GM21737 (cell line): Measurements from ENCODE around the gene DYSF.

Experiments
- ATAC-seq: cut with Tn5 transposase; IDR thresholded peaks from one replicate; pipeline ENCODE4 v1.9.1; 2021; ENCODE audit warnings: mild to moderate bottlenecking, moderate library complexity; ENCODE audit not compliant: unreplicated experiment

DYSF gene

DNA sequence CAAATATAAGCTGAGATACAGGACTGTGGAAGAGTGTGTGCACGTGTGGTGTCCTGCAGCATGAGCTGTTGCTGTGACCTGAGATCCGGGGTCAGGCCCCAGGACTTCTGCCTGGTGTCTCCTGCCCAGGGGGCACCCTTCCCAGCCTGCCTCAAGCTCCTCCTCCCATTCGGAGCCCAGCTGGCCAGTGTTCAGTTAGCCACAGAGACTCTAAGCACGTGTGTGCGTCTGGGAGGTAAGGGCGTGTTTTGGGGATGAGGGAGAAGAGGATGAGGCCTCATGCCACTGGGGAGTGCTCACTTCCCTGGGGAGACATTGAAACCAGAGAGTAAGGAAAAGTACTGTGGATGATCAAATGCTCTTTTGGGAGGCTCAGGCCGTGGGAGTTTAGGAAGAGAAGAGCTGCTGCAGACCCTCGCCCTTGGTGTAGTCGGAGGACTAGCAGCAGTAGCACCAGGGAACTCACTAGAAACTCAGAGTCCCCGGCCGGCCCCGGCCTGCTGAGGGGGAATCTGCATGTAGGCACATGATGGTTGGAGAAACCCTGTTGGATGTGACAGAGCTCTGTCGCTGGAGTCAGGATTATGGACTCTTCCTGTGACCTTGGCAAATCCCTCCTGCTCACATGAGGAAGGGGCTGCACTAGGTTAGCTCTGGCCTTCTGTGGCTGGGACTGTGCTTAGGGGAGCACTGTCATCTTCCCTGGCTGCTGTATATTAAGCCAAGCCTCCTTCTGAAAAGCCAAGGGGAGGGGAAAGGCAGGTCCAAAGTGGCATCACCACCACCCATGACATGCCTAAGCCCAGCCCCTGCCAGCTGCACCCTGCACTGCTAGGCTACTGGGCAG lies 231.1 kb downstream of the DYSF start:
- no peak for ATAC-seq

DNA sequence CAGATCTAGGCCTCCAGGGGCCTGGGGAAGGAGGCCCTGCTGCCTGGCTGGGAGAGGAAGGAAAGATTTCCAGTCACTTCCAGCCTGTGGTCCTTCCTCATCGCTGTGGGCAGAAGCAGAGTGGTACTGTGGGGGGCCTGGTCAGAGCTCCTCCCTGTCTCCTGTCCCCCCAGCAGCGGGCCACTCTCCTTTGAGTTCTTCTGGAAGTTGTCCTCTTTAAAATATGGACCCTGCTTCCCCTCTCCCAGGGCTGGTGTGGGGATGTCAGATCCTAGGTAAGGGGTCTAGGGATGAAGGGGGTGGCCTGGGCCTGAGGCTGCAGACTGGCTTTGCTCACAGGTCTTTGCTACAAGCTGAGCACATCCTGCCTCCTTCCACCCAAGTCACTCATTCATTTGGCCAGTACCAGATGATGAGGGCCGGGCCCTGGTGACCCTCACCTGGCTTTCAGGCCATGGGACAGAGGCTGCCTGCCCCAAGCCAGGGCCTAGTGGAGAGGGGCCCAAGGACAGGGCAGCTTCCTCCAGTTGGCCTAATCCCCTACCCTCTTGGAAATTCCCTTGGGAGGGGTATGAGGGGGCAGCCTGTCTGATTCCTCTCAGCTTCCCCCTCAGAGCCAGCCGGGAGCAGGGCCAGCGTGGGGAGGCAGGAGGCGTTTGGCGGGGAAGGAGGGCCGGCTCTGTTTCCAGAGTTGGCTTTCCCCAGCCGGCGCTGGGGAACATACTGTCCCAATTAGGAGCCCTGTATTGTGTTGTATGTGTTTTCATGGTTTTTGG lies 231.9 kb downstream of the DYSF start:
- ATAC-seq = no peak

DNA sequence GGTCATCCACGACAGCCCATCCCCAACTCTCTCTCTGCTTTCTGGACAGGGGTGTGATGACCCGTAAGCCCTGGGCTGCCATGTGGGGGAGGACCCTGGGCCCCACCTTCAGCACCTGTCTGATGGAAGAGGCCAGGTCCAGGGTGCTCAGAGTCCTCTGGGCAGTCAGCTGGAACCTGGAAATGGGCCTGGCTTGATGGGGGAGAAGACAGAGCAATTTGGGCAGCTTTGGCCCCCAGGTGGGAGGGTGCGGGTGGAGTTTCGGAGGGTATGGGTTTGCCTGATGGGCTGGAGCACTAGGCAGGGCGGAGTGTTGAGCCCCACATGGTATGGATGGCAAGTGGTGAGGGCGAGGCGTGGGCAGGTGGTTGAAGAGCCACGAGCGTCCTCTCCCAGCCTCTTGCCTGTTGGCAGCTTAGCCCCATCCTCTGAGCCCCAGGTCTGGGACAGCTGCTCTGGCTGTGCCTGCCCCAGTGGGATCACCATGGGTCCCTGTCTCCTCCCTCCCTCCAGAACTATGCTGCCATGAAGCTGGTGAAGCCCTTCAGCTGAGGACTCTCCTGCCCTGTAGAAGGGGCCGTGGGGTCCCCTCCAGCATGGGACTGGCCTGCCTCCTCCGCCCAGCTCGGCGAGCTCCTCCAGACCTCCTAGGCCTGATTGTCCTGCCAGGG lies 232.7 kb downstream of the DYSF start:
- no peak for ATAC-seq

DNA sequence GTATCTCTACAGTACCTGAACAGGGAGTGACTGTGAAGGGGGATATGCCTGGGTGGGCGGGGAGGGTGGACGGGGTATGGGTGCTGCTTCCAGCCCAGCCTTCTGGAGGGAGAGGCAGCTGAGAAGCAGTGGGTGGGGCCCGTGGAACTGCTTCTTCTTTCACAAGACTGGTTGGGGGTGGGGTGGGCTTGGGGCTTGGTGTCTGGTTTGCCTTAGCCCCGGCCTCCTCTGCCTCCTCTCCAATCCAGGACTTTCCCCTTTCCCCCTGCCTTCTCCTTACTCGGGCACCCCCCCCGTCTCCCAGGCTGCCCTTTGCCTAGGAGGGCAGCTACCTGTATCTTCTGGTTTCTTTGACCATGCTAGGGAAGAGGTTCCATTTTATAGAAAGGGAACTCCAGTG lies 233.4 kb downstream of the DYSF start:
- ATAC-seq = no peak

DNA sequence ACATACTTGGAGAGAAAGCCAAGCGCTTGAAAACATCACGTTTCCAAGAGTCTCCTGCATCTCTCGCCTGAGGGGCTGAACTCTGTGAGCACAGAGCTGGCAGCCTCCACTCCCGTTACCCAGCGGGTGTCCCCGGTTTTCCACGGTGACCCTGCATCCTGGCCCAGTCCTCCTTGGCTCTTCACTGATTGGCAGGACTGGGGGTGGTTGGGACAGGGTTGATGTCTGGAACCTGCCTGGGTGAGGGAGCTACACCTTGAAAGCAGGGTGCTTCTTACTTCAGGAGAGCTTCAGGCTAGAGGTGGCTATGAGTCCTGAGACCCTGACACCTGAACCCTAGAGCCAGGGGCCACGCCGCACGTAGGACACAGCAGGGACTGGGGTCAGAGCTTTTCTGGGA lies 234.1 kb downstream of the DYSF start:
- ATAC-seq = no peak

DNA sequence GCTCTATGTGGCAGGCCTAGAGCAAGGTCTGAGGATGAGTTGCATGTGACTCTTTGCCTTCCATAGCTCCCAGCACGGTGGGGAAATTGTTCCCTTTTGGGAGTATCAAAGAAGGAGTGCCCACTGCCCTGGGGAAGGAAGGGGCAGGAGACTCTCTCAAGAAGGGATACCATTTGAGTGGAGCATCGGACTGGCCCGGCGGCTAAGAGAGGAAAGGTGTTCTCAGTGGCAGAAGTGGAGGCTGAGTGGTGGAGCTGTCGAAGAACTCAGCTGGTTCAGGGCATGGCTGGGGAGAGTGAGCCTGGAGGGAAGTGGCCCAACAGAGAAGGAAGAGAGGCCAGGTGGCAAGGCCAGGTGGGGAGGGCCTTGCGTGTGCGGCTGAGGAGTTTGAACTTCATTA lies 235.2 kb downstream of the DYSF start:
- no peak for ATAC-seq

DNA sequence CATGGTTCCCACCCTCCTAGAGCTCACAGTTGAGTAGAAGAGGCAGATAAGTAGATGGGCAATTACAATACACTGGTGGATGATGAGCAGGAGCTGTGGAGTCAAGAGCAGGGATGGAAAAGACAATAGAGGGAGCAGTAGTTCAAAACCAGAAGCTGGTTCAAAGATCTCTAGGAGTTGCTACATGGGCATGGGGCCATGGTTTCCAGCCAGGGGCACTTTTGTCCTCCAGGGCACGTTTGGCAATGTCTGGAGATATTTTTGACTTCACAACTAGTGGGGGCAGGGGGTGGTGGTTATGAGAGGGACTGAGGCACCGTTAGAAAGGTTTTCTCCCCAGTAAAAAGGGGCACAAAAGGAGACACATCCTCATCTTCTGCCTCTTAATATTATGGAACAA lies 236.0 kb downstream of the DYSF start:
- no peak for ATAC-seq

DNA sequence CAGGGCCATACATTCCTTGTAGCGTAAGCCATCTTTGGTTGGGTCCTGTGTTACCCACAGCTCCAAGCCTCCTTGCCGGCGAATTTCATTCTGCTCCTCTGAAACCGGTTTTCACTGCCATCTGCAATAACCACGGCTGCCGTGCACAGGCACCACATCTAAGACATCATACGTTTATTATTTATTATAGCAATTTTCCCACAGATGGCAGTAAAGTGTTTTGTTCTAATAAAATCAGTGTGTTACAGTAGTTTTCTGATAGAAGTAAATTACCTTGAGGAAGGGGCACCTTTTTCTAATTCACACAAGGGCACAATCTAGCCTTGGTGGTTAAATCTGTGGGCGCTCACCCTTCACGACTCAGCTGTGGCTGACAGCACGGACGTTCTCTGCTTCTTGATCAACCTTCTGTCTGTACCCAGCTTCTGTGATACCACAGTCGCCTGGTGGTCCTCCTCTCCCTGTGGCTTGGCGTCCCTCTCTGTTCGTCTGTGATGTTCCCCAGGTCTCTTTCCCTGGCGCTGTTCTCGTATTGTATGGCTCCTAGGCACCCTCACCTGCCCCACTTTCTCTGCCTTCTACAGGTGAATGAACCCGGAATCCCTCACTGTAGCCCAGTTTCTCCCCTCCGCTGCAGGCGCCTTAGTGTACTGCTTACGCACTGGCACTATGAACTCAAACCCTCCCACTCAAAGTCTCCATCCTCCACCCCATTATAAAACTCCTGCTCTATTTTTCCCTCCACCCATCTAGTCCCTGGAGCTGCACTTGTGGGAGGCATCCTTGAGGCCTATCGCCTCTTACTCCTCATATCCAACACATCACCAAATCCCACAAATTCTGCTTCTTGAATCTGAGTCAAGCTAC lies 236.8 kb downstream of the DYSF start:
- ATAC-seq = no peak

DNA sequence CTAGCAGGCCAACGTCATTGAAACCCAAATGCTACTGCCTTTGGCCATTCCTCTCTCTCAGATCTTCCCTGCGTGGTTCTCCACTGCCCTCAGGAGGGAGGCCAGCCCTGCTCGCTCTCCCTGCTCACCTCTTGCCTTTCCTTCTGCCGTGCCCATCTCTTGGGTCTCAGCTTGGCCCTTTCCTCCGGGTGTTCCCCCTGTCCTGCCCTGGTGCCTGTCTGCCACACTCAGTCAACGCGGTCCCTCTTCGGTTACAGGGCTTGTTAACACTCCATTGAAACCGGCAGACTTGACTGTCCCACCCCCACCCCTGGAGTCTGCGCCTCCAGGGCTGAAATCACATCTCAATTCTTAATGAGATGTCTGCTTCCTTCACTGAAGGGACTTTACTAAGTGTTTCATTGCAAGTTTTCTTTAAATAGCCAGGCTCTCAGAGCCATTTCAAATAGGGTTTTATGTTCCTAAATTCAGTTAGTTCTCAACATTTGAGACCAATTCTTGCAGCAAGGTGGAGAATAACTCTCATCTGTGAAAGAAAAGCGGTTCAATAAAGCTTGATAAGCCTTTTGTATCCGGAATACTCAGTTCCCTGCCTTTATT lies 237.6 kb downstream of the DYSF start:
- ATAC-seq = no peak

DNA sequence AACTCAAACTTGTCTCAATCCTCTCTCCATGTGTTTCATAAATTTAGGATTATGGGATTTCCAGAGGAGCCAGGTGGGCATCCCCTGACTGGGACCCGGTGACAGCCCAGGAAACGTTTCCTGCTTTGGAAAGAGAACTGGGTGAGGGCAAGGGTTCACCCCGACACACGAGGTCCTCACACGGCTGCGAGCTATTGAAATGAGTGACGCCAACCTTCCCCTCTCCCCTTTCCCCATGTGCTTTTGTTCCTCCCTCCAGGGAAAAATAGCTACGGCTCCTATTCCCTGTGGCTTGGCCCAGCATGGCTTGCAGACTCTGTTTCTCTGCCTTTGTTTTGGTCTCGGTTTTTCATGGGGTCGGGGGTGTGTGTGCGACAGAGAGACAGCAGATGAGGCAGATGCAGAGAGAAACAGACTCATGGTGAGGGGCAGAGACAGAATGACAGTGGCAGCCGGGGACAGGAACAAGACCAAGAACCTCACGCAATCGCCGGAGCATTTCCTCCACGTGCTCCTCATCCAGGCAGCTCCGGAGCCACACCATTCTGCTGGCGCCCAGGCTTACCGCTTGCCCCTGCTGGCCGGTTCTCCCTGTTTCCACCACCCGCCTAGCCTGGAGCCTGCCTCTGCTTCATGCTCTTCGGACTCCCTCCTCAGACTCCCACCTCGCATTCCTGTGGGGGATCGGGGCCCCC lies 238.5 kb downstream of the DYSF start:
- ATAC-seq = no peak

DNA sequence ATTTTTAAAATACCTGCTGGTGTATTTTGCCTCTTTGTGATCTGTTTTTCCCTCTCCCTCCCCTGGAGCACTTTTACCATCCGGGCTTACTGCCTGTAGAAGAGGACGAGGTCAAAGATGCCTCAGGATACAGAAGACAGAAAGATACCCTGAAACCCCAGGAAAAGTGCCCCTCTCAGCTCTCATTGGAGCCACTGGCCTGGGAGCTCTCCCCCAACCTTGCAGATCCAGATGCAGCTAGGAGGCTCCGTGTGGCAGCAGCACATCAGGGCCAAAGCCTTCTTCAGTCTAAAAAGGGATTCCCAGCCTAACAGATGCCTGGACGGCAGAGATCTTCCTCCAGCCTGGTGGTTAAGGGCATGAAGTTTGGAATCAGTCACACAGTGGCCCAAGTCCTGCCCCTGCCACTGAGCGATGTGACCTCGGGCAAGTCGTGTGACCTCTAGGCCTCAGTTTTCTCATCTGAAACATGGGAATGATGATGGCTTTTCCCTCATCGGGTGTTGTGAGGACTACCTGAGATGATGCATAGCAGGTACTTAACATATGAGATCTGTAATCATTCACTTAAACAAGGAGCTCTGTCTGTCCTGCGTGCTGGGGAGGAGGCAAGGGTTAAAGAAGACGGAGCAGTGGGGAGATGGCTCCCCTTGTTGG lies 239.4 kb downstream of the DYSF start:
- no peak for ATAC-seq

DNA sequence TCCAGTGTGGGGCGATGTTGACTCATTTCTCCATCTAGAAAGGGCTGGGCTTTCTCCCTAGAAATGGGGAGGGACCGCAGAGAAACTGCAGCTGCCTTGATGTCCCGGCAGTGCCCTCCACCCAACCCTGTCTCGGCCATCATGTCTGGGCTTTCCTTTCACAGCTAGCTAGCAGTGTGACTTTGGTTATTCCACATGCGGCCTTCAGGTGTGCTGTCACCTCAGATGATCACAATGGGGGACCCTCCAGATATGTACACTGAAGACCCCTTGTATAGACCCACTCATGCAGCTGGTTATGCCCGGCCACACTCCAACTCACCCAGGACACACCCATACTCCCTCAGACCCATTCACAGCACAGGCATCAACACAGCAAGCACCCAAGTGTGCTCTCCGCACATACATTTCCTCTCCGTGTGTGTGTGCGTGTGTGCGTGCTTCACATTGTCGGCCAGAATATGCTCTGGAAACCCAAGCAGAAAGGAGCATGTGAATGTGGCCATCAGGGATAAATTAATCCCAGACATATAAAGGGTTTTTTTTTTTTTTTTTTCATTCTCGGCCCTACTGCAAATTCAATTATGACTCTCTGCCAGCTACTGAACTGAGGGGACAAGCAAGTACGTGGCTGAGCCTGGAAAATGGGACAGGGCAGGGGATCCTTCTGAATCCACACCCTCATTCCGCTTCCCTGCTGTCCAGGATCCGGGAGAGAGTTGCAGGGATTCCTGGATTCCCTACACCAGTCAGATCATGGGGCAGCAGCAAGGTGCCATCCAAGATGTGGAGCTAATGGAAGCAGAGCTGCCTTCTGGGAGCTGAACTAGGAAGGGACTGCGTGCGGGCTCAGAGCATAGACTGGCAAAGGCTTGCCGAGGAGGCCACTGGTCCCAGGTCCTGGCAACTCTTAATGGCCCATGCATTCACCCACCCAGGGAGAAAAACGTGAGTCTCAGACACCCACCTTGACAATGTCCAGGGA lies 240.2 kb downstream of the DYSF start:
- ATAC-seq = no peak

DNA sequence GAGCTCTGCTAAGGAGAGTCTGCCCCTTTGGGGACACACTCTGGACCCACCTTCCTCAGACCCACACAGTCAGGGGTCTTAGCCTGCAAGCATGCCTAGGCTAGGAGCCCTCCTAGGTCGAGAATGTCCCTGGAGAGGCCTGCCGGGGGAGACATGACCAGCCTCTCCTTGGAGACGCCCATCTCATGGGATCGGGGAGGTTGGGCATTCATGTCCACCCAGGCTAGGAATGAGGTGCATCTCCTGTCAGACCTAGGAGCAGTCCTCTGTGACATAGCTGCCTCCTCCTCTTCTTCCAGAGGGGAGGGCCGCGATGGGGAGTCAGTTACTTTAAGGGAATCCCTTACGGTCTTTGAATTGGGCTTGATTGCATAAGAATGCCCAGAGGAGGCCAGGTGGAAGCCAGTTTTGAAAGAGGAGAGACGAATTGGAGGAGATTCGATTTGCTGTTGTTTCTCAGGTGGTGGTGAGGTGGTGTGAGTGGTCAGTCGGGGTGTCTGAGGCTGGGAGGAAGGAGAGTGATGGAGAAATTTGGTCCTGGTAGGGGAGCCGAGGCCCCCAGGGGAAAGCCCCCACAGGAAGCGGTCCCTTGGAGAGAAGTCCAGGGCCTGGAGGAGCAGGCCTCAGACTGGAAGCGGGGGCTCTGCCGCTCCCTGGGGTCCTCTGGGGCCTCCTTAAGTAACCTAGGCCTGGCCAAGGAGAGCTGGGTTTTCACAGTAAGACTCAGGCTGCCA lies 241.3 kb downstream of the DYSF start:
- no peak for ATAC-seq

DNA sequence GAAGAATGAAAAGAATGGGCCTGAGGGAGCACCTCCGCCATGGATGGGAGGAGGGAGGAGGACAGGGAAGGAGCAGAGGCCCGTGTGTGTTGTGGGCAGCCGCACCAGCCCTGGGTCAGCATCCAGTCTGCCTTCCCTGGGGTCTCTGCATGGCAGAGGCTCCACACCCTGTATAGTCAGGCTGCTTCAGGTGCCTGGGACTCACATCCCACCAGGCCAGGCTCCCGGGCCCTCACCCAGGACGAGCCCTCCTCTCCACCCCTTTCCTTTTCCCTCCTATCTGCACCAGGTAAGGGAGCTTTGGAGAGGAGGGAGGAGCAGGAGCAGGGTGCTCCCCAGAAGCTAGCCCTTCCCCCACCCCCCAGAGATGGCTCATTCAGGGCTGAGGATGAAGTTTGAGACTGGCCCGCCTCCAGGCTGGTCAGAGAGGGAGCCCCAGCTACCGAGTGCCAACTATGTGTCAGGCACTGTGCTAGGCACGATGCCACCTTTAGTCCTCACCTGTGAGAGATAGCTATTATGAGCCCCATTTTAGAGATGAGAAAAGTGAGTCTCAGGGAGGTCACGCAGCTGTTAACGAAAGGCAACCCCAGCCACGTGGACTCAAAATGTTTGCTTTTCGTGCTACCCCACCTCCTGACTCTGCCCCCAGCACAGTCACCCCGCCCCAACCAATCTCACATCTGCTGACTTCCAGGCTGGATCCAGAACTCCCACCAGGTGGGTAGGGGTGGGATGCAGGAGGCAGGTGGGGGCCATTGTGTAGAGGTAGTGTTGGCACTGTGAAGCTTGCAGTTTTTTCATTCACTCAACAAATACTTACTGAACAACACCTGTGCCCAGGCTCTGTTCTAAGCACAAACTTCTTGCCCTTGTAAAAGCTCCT lies 242.1 kb downstream of the DYSF start:
- no peak for ATAC-seq

DNA sequence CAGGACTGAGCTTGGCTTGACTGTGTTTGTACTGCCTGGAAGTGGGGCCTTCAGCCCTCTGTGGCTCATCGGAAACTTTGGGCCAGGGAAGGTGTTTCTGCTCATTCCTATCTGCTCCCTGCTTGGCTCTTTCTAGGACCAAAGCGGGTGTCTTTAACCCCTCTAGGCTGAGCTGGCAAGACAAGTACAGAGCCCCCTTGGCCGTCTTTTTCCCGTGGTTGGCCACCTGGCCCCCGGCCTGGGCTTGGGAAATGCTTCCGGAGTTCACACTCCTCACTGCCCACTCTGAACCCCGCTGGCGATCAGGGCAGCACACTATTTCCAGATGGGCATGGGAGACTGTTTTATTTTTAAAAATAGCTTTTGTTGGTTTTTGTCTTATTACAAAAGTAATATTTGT lies 243.0 kb downstream of the DYSF start:
- no peak for ATAC-seq
